Measurements from ENCODE around the gene SSBP2. TPM values are rescaled to one million over a fixed set of nuclear protein-coding genes. Genes with fewer than 3 reads are reported as not detected.

SSBP2 gene
- total RNA-seq, 1 donor from 2014 or later, result 85.2 TPM

- Mint-ChIP-seq H3K4me3 (no peak overlapping the region), H3K4me1 (ENCODE audit: unreplicated experiment) (peaks cover 11% of the 10 kb centered on the region), H3K27ac (no peak overlapping the region), H3K27me3 (no peaks in the 10 kb centered on the region), H3K9me3 (no peaks in the 10 kb centered on the region), H3K36me3 (peaks cover 13% of the 10 kb centered on the region)
- no peak for DNase-seq (ENCODE audit: extremely low spot score, unreplicated experiment)
- TF ChIP-seq CTCF (conservative IDR thresholded peaks at IDR 0.05), result no peak
Measured at GRCh38 chr5:81579262-81579924, 171.5 kb downstream of the SSBP2 start.

- TF ChIP-seq CTCF (conservative IDR thresholded peaks at IDR 0.05), result no peak
- peaks cover 24% of the 10 kb centered on the region for H3K36me3 Mint-ChIP-seq
- no peak overlapping the region for H3K27ac Mint-ChIP-seq
- peaks cover 11% of the 10 kb centered on the region for H3K4me1 Mint-ChIP-seq (ENCODE audit: unreplicated experiment)
- no peaks in the 10 kb centered on the region for H3K9me3 Mint-ChIP-seq
- no peak overlapping the region for H3K4me3 Mint-ChIP-seq
- no peak for DNase-seq (ENCODE audit: extremely low spot score, unreplicated experiment)
- no peaks in the 10 kb centered on the region for H3K27me3 Mint-ChIP-seq
Measured at GRCh38 chr5:81577091-81577490, 173.8 kb downstream of the SSBP2 start.

GRCh38 chr5:81575924-81576323 lies 175.0 kb downstream of the SSBP2 start:
- peaks cover 16% of the 10 kb centered on the region for H3K4me1 Mint-ChIP-seq (ENCODE audit: unreplicated experiment)
- H3K36me3 Mint-ChIP-seq, result peaks cover 22% of the 10 kb centered on the region
- no peak for TF ChIP-seq CTCF (conservative IDR thresholded peaks at IDR 0.05)
- no peak for DNase-seq (ENCODE audit: extremely low spot score, unreplicated experiment)
- no peaks in the 10 kb centered on the region for H3K27me3 Mint-ChIP-seq
- no peaks in the 10 kb centered on the region for H3K9me3 Mint-ChIP-seq
- no peak overlapping the region for H3K27ac Mint-ChIP-seq
- no peak overlapping the region for H3K4me3 Mint-ChIP-seq

DNA sequence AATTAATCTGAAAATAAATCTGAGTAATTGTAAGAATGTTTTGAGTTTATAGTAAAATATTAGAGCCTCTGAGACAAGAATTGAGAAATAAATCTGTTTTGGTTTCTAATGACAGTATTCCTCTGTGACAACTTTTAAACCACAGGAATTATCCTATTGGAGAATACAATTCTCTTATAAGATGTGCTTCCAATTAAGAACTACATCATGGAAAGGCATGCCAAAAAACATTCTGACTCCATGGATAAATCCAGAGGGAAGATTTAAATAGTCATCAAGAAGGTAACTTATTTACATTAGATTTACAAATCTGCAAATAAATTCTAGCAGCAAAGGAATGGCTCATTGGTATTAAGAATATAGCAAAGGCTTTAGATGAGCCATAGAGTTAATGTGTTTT lies 178.7 kb downstream of the SSBP2 start:
- TF ChIP-seq CTCF (conservative IDR thresholded peaks at IDR 0.05), result no peak
- Mint-ChIP-seq H3K4me3 (no peak overlapping the region), H3K27me3 (no peaks in the 10 kb centered on the region), H3K27ac (no peak overlapping the region), H3K9me3 (no peaks in the 10 kb centered on the region), H3K36me3 (peaks cover 40% of the 10 kb centered on the region), H3K4me1 (ENCODE audit: unreplicated experiment) (peaks cover 8% of the 10 kb centered on the region)
- DNase-seq (ENCODE audit: extremely low spot score, unreplicated experiment), result no peak

DNA sequence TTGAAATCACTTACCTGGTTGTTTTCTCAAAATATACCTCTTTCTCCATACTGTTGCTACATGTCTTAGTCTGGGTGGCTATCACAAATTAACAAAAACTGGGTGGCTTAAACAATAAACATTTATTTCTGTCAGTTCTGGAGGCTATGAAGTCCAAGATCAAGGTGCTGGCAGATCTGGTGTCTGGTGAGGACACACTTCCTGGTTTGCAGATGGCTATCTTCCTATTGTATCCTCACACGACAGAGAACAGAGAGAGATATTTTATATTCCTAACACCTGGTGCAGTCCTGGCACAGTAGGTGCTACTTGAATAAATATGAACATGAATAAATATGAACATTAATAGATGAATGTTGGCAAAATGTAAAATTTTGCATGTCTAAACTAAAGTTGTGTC lies 192.7 kb downstream of the SSBP2 start:
- DNase-seq (ENCODE audit: extremely low spot score, unreplicated experiment), result no peak
- Mint-ChIP-seq H3K4me3 (no peak overlapping the region), H3K4me1 (ENCODE audit: unreplicated experiment) (peaks cover 5% of the 10 kb centered on the region), H3K36me3 (peaks cover 8% of the 10 kb centered on the region), H3K27ac (no peak overlapping the region), H3K27me3 (no peaks in the 10 kb centered on the region), H3K9me3 (no peaks in the 10 kb centered on the region)
- TF ChIP-seq CTCF (conservative IDR thresholded peaks at IDR 0.05), result no peak
